ENCODE data around the gene EDC4. TPM values are rescaled to one million over a fixed set of nuclear protein-coding genes. Genes with fewer than 3 reads are reported as not detected.

EDC4 gene
- total and polyA plus RNA-seq, 2 experiments from 2014 or later = 46.3 to 59.0 TPM

GRCh38 chr16:67884684-67885083 lies 11.8 kb downstream of the EDC4 start, which contains the start of gene NRN1L:
TSS of gene NRN1L (plus strand) at chr16:67884885. CDS start at chr16:67884904, 19 bp downstream.
- DNase-seq (ENCODE audit: low spot score) = peak; percentile 83
- Histone ChIP-seq H3K27ac (no peak within 1 kb of the TSS), H4K20me1 (ENCODE audit: insufficient read depth, poor library complexity, severe bottlenecking) (no peaks in the 10 kb centered on the region), H2AFZ (no peak within 1 kb of the TSS), H3K4me1 (ENCODE audit: insufficient read depth) (peaks cover 3% of the 10 kb centered on the region), H3K4me2 (no peak within 1 kb of the TSS), H3K4me3 (no peak within 1 kb of the TSS), H3K9me2 (replicated peaks; ENCODE audit: insufficient read depth) (no peaks in the 10 kb centered on the region), H3K36me3 (replicated peaks; ENCODE audit: insufficient read depth, low read depth) (no peaks in the 10 kb centered on the region), H3K27me3 (no peaks in the 10 kb centered on the region), H3K9me3 (ENCODE audit: low read depth) (no peaks in the 10 kb centered on the region), H3K79me2 (no peaks in the 10 kb centered on the region)
- no peak for TF ChIP-seq EZH2phosphoT487 (IDR thresholded peaks at IDR 0.05; ENCODE audit: low read depth, severe bottlenecking, unreplicated experiment)
- TF ChIP-seq, protein P1, sequence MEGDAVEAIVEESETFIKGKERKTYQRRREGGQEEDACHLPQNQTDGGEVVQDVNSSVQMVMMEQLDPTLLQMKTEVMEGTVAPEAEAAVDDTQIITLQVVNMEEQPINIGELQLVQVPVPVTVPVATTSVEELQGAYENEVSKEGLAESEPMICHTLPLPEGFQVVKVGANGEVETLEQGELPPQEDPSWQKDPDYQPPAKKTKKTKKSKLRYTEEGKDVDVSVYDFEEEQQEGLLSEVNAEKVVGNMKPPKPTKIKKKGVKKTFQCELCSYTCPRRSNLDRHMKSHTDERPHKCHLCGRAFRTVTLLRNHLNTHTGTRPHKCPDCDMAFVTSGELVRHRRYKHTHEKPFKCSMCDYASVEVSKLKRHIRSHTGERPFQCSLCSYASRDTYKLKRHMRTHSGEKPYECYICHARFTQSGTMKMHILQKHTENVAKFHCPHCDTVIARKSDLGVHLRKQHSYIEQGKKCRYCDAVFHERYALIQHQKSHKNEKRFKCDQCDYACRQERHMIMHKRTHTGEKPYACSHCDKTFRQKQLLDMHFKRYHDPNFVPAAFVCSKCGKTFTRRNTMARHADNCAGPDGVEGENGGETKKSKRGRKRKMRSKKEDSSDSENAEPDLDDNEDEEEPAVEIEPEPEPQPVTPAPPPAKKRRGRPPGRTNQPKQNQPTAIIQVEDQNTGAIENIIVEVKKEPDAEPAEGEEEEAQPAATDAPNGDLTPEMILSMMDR (IDR thresholded peaks at IDR 0.05; ENCODE audit: poor library complexity) = no peak
- TF ChIP-seq EZH2 (IDR thresholded peaks at IDR 0.05; ENCODE audit: borderline replicate concordance) = no peak
- WGBS (ENCODE audit: low lambda C conversion rate, missing lambda C conversion rate) = 39% methylated on average over 14 of the region's 22 CpGs

DNA sequence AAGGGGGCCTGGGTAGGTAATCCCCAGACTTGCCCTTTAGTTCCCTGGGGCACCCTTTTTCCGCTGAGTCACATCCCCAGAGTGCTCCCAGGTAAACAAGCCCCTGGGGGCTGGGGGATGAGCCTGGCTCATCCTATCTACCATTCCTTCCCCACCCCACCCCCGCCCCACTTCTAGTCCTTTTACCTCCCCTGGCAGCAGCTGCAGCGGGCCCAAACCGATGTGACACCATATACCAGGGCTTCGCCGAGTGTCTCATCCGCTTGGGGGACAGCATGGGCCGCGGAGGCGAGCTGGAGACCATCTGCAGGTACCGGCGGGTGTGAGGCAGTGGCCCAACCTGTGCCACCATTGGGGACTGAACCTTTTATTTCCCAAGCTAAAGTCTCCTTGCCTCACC lies 12.7 kb downstream of the EDC4 start:
- no peaks in the 10 kb centered on the region for H3K9me2 ChIP-seq (replicated peaks; ENCODE audit: insufficient read depth)
- no peak overlapping the region for H2AFZ ChIP-seq
- H3K27me3 ChIP-seq = no peaks in the 10 kb centered on the region
- H3K36me3 ChIP-seq (replicated peaks; ENCODE audit: insufficient read depth, low read depth) = no peaks in the 10 kb centered on the region
- 91% methylated on average over 12 of the region's 12 CpGs for WGBS (ENCODE audit: low lambda C conversion rate, missing lambda C conversion rate)
- peaks cover 3% of the 10 kb centered on the region for H3K4me1 ChIP-seq (ENCODE audit: insufficient read depth)
- TF ChIP-seq EZH2phosphoT487 (IDR thresholded peaks at IDR 0.05; ENCODE audit: low read depth, severe bottlenecking, unreplicated experiment) = no peak
- H3K4me2 ChIP-seq = no peak overlapping the region
- no peak for DNase-seq (ENCODE audit: low spot score)
- no peaks in the 10 kb centered on the region for H3K79me2 ChIP-seq
- H3K9me3 ChIP-seq (ENCODE audit: low read depth) = no peaks in the 10 kb centered on the region
- no peak overlapping the region for H3K4me3 ChIP-seq
- H3K27ac ChIP-seq = no peak overlapping the region
- no peaks in the 10 kb centered on the region for H4K20me1 ChIP-seq (ENCODE audit: insufficient read depth, poor library complexity, severe bottlenecking)

DNA sequence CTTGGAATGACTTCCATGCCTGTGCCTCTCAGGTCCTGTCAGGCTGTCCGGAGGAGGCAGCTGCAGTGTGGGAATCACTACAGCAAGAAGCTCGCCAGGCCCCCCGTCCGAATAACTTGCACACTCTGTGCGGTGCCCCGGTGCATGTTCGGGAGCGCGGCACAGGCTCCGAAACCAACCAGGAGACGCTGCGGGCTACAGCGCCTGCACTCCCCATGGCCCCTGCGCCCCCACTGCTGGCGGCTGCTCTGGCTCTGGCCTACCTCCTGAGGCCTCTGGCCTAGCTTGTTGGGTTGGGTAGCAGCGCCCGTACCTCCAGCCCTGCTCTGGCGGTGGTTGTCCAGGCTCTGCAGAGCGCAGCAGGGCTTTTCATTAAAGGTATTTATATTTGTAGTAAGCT lies 13.1 kb downstream of the EDC4 start:
- H3K9me3 ChIP-seq (ENCODE audit: low read depth) = no peaks in the 10 kb centered on the region
- H3K4me3 ChIP-seq = no peak overlapping the region
- 95% methylated on average over 19 of the region's 19 CpGs for WGBS (ENCODE audit: low lambda C conversion rate, missing lambda C conversion rate)
- H3K9me2 ChIP-seq (replicated peaks; ENCODE audit: insufficient read depth) = no peaks in the 10 kb centered on the region
- H3K4me2 ChIP-seq = no peak overlapping the region
- DNase-seq (ENCODE audit: low spot score) = no peak
- no peaks in the 10 kb centered on the region for H3K79me2 ChIP-seq
- no peaks in the 10 kb centered on the region for H3K27me3 ChIP-seq
- TF ChIP-seq EZH2 (IDR thresholded peaks at IDR 0.05; ENCODE audit: borderline replicate concordance) = no peak
- TF ChIP-seq, protein P1 (IDR thresholded peaks at IDR 0.05; ENCODE audit: poor library complexity) = no peak
- H2AFZ ChIP-seq = no peak overlapping the region
- no peaks in the 10 kb centered on the region for H3K36me3 ChIP-seq (replicated peaks; ENCODE audit: insufficient read depth, low read depth)
- H3K27ac ChIP-seq = no peak overlapping the region
- H4K20me1 ChIP-seq (ENCODE audit: insufficient read depth, poor library complexity, severe bottlenecking) = no peaks in the 10 kb centered on the region
- peaks cover 3% of the 10 kb centered on the region for H3K4me1 ChIP-seq (ENCODE audit: insufficient read depth)

- Histone ChIP-seq H2AFZ (no peak overlapping the region), H3K4me2 (no peak overlapping the region), H3K9me3 (ENCODE audit: low read depth) (no peaks in the 10 kb centered on the region), H4K20me1 (ENCODE audit: insufficient read depth, poor library complexity, severe bottlenecking) (no peaks in the 10 kb centered on the region), H3K27ac (no peak overlapping the region), H3K4me1 (ENCODE audit: insufficient read depth) (peaks cover 3% of the 10 kb centered on the region), H3K4me3 (no peak overlapping the region), H3K27me3 (no peaks in the 10 kb centered on the region), H3K79me2 (no peaks in the 10 kb centered on the region), H3K9me2 (replicated peaks; ENCODE audit: insufficient read depth) (no peaks in the 10 kb centered on the region), H3K36me3 (replicated peaks; ENCODE audit: insufficient read depth, low read depth) (no peaks in the 10 kb centered on the region)
- no peak for TF ChIP-seq EZH2 (IDR thresholded peaks at IDR 0.05; ENCODE audit: borderline replicate concordance)
- TF ChIP-seq, protein P1 (IDR thresholded peaks at IDR 0.05; ENCODE audit: poor library complexity) = no peak
- no peak for DNase-seq (ENCODE audit: low spot score)
- WGBS (ENCODE audit: low lambda C conversion rate, missing lambda C conversion rate) = 89% methylated on average over 5 of the region's 5 CpGs
Measured at GRCh38 chr16:67886387-67886786, 13.5 kb downstream of the EDC4 start.

Measured in hepatocyte (in vitro differentiated cells).